ENCODE results near the gene LRRC36. TPM values are rescaled to one million over a fixed set of nuclear protein-coding genes. Genes with fewer than 3 reads are reported as not detected.
"Not testable (repeated sequence)": the region's sequence is repeated elsewhere in the genome, so short reads cannot be mapped to it uniquely, and the experiment has no call there.

Gene LRRC36
- total RNA-seq, 2 donors from 2014 or later = 0.34 to 0.40 TPM

- ATAC-seq (no peak), DNase-seq (no peak)
- intact Hi-C loops (cut with DNase I, micrococcal nuclease) = no loop called here
These were observed 84.7 kb downstream of the LRRC36 start for GRCh38 chr16:67411339-67411738.

GRCh38 chr16:67412294-67412693, 85.7 kb downstream of the LRRC36 start:
- DNase-seq = no peak
- intact Hi-C loops (cut with DNase I, micrococcal nuclease) = no loop called here
- ATAC-seq = no peak

- DNase-seq (no peak), ATAC-seq (peak; percentile 65)
- intact Hi-C loops (cut with DNase I, micrococcal nuclease) = no loop called here
These were observed 87.6 kb downstream of the LRRC36 start for GRCh38 chr16:67413978-67414911.

GRCh38 chr16:67415421-67415820, 88.8 kb downstream of the LRRC36 start:
- DNase-seq; ATAC-seq; intact Hi-C loops (cut with DNase I, micrococcal nuclease): not testable (repeated sequence)

GRCh38 chr16:67415872-67416793, 89.5 kb downstream of the LRRC36 start, which contains the start of gene ZDHHC1:
Gene ZDHHC1, minus strand, starts transcription at chr16:67416477. Its CDS starts 8,702 bp downstream, at chr16:67407775.
- DNase-seq (peak; percentile 50 to 74), ATAC-seq (peak; percentile 90)
- intact Hi-C loops (cut with DNase I, micrococcal nuclease) = no loop called here

- ATAC-seq (no peak), DNase-seq (no peak)
- intact Hi-C loops (cut with DNase I, micrococcal nuclease) = no loop called here
These were observed 90.9 kb downstream of the LRRC36 start for GRCh38 chr16:67417333-67418061.

GRCh38 chr16:67419502-67419901, 92.9 kb downstream of the LRRC36 start:
- intact Hi-C loops (cut with DNase I, micrococcal nuclease) = no loop called here
- ATAC-seq (no peak), DNase-seq (no peak)

GRCh38 chr16:67419931-67420330, 93.3 kb downstream of the LRRC36 start:
- no peak for DNase-seq
- intact Hi-C loops (cut with DNase I, micrococcal nuclease) = no loop called here
- ATAC-seq = no peak

- intact Hi-C loops (cut with DNase I, micrococcal nuclease) = no loop called here
- ATAC-seq (no peak), DNase-seq (no peak)
These were observed 94.4 kb downstream of the LRRC36 start for GRCh38 chr16:67421030-67421429.

GRCh38 chr16:67423015-67423414, 96.4 kb downstream of the LRRC36 start:
- DNase-seq = no peak
- intact Hi-C loops (cut with DNase I, micrococcal nuclease) = no loop called here
- ATAC-seq = no peak

GRCh38 chr16:67423611-67424260, 97.1 kb downstream of the LRRC36 start:
- intact Hi-C loops (cut with DNase I, micrococcal nuclease) = no loop called here
- DNase-seq (no peak), ATAC-seq (no peak)

- no peak for DNase-seq
- ATAC-seq = no peak
- intact Hi-C loops (cut with DNase I, micrococcal nuclease) = no loop called here
These were observed 97.6 kb downstream of the LRRC36 start for GRCh38 chr16:67424261-67424615.

GRCh38 chr16:67425061-67425460, 98.4 kb downstream of the LRRC36 start:
- DNase-seq (no peak), ATAC-seq (no peak)
- intact Hi-C loops (cut with DNase I, micrococcal nuclease) = loop anchor here in 1 of 2 donors (5.0 kb wide), 1 partner anchor 37 kb away; no protein-coding TSS in a partner anchor

- intact Hi-C loops (cut with DNase I, micrococcal nuclease) = loop anchor here in 1 of 2 donors (5.0 kb wide), 1 partner anchor 37 kb away; no protein-coding TSS in a partner anchor
- DNase-seq (no peak), ATAC-seq (no peak)
These were observed 99.0 kb downstream of the LRRC36 start for GRCh38 chr16:67425580-67425979.

- intact Hi-C loops (cut with DNase I, micrococcal nuclease) = loop anchor here in 1 of 2 donors (5.0 kb wide), 1 partner anchor 36 kb away; no protein-coding TSS in a partner anchor
- ATAC-seq (no peak), DNase-seq (no peak)
These were observed 99.4 kb downstream of the LRRC36 start for GRCh38 chr16:67426022-67426421.

GRCh38 chr16:67426950-67427349, 100.3 kb downstream of the LRRC36 start:
- DNase-seq (peak in 1 of 2 donors; percentile 27), ATAC-seq (no peak)
- intact Hi-C loops (cut with DNase I, micrococcal nuclease) = loop anchor here in 1 of 2 donors (5.0 kb wide), 1 partner anchor 35 kb away; no protein-coding TSS in a partner anchor

- intact Hi-C loops (cut with DNase I, micrococcal nuclease) = loop anchor here in 1 of 2 donors (5.0 kb wide), 1 partner anchor 34 kb away; no protein-coding TSS in a partner anchor
- peak; percentile 41 for ATAC-seq
- DNase-seq = peak; percentile 78 to 86
These were observed 101.6 kb downstream of the LRRC36 start for GRCh38 chr16:67428146-67428731.

All from left colon (tissue), 2 donors.